CD14-positive monocyte (primary cell): Measurements from ENCODE around the gene CCNL2. TPM values are rescaled to one million over a fixed set of nuclear protein-coding genes. Genes with fewer than 3 reads are reported as not detected.

Source experiments
- DNase-seq, 3 donors: peaks; one replicate each; pipeline ENCODE4 v3.0.0-alpha.2; 2011 to 2022
- H2AFZ ChIP-seq: 2 replicates; pipeline ENCODE4 v1.6.0; 2012; ENCODE audit warnings: mild to moderate bottlenecking, low read depth, low read length, inconsistent platforms; ENCODE audit not compliant: insufficient read depth, poor library complexity, severe bottlenecking
- H3K27ac ChIP-seq, 2 donors: 1 replicate in 1 of 2; 2 replicates in 1 of 2; pipeline ENCODE4 v1.5.1; 2012 to 2013; ENCODE audit warnings: low read length in 2 of 2, control low read depth in 1 of 2, inconsistent platforms in 1 of 2, low read depth in 1 of 2, mild to moderate bottlenecking in 1 of 2
- H3K27me3 ChIP-seq, 2 donors: one replicate each; pipeline versions ENCODE4 v1.6.0 to v1.6.1; 2011 to 2013; ENCODE audit warnings: low read length in 2 of 2; ENCODE audit not compliant: control insufficient read depth in 2 of 2, insufficient read depth in 2 of 2
- H3K36me3 ChIP-seq, 2 donors: replicated peaks in 1 of 2; 1 replicate in 1 of 2; 2 replicates in 1 of 2; pipeline versions ENCODE4 v1.5.1 to v1.6.1; 2012 to 2013; ENCODE audit warnings: low read length in 2 of 2, control low read depth in 1 of 2, inconsistent platforms in 1 of 2, mild to moderate bottlenecking in 1 of 2; ENCODE audit not compliant: insufficient read depth in 2 of 2, control insufficient read depth in 1 of 2
- H3K4me1 ChIP-seq, 2 donors: 1 replicate in 1 of 2; 2 replicates in 1 of 2; pipeline versions ENCODE4 v1.5.1 to v1.6.1; 2012 to 2013; ENCODE audit warnings: low read length in 2 of 2, control low read depth in 1 of 2, inconsistent platforms in 1 of 2, mild to moderate bottlenecking in 1 of 2, moderate library complexity in 1 of 2; ENCODE audit not compliant: insufficient read depth in 2 of 2, control insufficient read depth in 1 of 2
- H3K4me2 ChIP-seq: replicated peaks from 2 replicates; pipeline ENCODE3; 2012; ENCODE audit warnings: low read length, moderate library complexity, mild to moderate bottlenecking; ENCODE audit not compliant: poor library complexity, severe bottlenecking; ENCODE audit errors: extremely low read depth
- H3K4me3 ChIP-seq, 3 experiments: fragments of 200-600 bp in 1 of 3; sonication (generic) in 1 of 3; replicated peaks in 1 of 3; 1 replicate in 2 of 3; 2 replicates in 1 of 3; pipeline ENCODE4 v1.5.1; 2011 to 2013; ENCODE audit warnings: low read length in 3 of 3, mild to moderate bottlenecking in 3 of 3, control low read depth in 2 of 3, low read depth in 2 of 3, inconsistent platforms in 1 of 3, moderate library complexity in 1 of 3
- H3K79me2 ChIP-seq: 2 replicates; pipeline ENCODE4 v1.6.0; 2012; ENCODE audit warnings: mild to moderate bottlenecking, control low read depth, inconsistent platforms, low read length, moderate library complexity; ENCODE audit not compliant: insufficient read depth
- H3K9ac ChIP-seq: 2 replicates; pipeline ENCODE4 v1.6.0; 2017; ENCODE audit warnings: low read length, mild to moderate bottlenecking; ENCODE audit not compliant: insufficient read depth, poor library complexity, severe bottlenecking
- H3K9me3 ChIP-seq, 2 donors: replicated peaks in 1 of 2; 1 replicate in 1 of 2; 2 replicates in 1 of 2; pipeline versions ENCODE4 v1.5.1 to v1.6.1; 2012 to 2013; ENCODE audit warnings: low read length in 2 of 2, control low read depth in 1 of 2; ENCODE audit not compliant: control insufficient read depth in 1 of 2, insufficient read depth in 1 of 2
- H4K20me1 ChIP-seq: 2 replicates; pipeline ENCODE4 v1.6.0; 2012; ENCODE audit warnings: mild to moderate bottlenecking, low read length, control low read depth, moderate library complexity; ENCODE audit not compliant: insufficient read depth
- H3K27ac Mint-ChIP-seq, 7 donors: one replicate each; pipeline ENCODE4 v1.8.0; 2020; ENCODE audit warnings: mild to moderate bottlenecking in 7 of 7, mixed read lengths in 7 of 7, moderate library complexity in 6 of 7, inconsistent platforms in 2 of 7
- H3K27me3 Mint-ChIP-seq, 3 donors: one replicate each; pipeline ENCODE4 v1.8.0; 2021 to 2022; ENCODE audit warnings: low read depth in 3 of 3, mild to moderate bottlenecking in 3 of 3, mixed read lengths in 3 of 3, moderate library complexity in 3 of 3, inconsistent platforms in 1 of 3
- H3K36me3 Mint-ChIP-seq, 2 donors: one replicate each; pipeline ENCODE4 v1.8.0; 2020; ENCODE audit warnings: mixed read lengths in 2 of 2, inconsistent platforms in 1 of 2, mild to moderate bottlenecking in 1 of 2
- H3K4me1 Mint-ChIP-seq: one replicate; pipeline ENCODE4 v1.8.0; 2020; ENCODE audit warnings: mild to moderate bottlenecking, mixed read lengths
- H3K4me3 Mint-ChIP-seq, 2 donors: one replicate each; pipeline ENCODE4 v1.8.0; 2020; ENCODE audit warnings: mild to moderate bottlenecking in 2 of 2, mixed read lengths in 2 of 2, moderate library complexity in 1 of 2
- H3K9me3 Mint-ChIP-seq, 7 donors: one replicate each; pipeline ENCODE4 v1.8.0; 2020 to 2022; ENCODE audit warnings: mixed read lengths in 7 of 7, mild to moderate bottlenecking in 6 of 7, moderate library complexity in 6 of 7, inconsistent platforms in 2 of 7
- WGBS: methylation state at CpG from one replicate; pipeline ENCODE4 v1.1.5; 2013; ENCODE audit warnings: missing lambda C conversion rate; ENCODE audit not compliant: insufficient coverage; 5-methylcytosine and 5-hydroxymethylcytosine counted together
- intact Hi-C, 2 donors: fragments of 100-400 bp; cut with micrococcal nuclease; formaldehyde crosslinking; loops; one replicate each; pipeline versions ENCODE4 v1.15.0 to v1.15.1; 2023
- polyA plus RNA-seq, 3 donors: library from polyadenylated mRNA; depleted of rRNA in 1 of 3; unstranded in 2 of 3; stranded (reverse) in 1 of 3; fragments of 300-500 nt in 2 of 3; fragments of >200 nt in 1 of 3; fragmentation: Illumina TruSeq in 2 of 3; gene quantifications; 1 replicate in 2 of 3; 2 replicates in 1 of 3; pipeline ENCODE4 v1.2.3, GENCODE V29; 2012 to 2021
- TF ChIP-seq, protein P1 (sequence below): fragments of 200-600 bp; IDR thresholded peaks from one replicate; pipeline ENCODE4 v1.8.0; 2022; ENCODE audit warnings: antibody characterized with exemption, mild to moderate bottlenecking

CCNL2 gene
- polyA plus RNA-seq, 3 donors: 8.6 to 178 (median 10.4) TPM

DNA sequence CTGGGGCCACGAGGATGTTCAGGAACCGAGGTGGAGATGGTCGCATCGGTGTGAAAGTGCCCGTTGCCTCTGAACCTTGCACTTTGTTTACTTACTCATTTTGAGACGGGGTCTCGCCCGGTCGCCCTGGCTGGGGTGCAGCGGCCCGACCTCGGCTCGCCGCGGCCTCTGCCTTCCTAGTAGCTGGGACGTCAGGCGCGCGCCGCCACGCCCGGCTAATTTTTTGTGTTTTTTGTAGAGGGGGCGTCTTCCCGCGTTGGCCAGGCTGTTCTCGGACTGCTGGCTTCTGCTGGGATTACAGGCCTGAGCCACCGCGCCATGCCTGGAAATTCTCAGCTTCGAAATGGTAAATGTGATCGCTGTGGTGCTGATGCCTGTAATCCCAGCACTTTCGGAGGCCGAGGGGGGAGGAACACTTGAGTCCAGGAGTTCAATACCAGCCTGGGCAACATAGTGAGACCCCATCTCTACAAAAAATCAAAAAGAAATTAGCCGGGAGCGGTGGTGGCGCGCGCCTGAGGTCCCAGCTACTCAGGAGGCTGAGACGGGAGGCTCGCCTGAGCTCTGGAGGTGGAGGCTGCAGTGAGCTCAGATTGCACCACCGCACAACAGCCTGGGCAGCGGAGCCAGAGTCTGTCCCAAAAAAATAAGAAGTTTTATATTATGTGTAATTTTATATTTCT, 8.6 kb upstream of the CCNL2 start:
- intact Hi-C loops: no loop called here
- Histone ChIP-seq H3K4me1 (peaks cover 17 to 23% of the 10 kb centered on the region in 2 donors), H3K4me2 (peak overlapping the region; percentile 95), H3K27me3 (no peaks in the 10 kb centered on the region), H3K79me2 (peaks cover 44% of the 10 kb centered on the region), H3K4me3 (peak overlapping the region; percentile 73 to 99 (median 73)), H3K9ac (peak overlapping the region; percentile 96), H3K9me3 (peaks cover 10 to 14% of the 10 kb centered on the region in 2 donors), H3K27ac (peak overlapping the region; percentile 40 to 94), H4K20me1 (peaks cover 11% of the 10 kb centered on the region), H3K36me3 (peaks cover 23 to 30% of the 10 kb centered on the region in 2 donors), H2AFZ (peak overlapping the region; percentile 88)
- TF ChIP-seq, protein P1, sequence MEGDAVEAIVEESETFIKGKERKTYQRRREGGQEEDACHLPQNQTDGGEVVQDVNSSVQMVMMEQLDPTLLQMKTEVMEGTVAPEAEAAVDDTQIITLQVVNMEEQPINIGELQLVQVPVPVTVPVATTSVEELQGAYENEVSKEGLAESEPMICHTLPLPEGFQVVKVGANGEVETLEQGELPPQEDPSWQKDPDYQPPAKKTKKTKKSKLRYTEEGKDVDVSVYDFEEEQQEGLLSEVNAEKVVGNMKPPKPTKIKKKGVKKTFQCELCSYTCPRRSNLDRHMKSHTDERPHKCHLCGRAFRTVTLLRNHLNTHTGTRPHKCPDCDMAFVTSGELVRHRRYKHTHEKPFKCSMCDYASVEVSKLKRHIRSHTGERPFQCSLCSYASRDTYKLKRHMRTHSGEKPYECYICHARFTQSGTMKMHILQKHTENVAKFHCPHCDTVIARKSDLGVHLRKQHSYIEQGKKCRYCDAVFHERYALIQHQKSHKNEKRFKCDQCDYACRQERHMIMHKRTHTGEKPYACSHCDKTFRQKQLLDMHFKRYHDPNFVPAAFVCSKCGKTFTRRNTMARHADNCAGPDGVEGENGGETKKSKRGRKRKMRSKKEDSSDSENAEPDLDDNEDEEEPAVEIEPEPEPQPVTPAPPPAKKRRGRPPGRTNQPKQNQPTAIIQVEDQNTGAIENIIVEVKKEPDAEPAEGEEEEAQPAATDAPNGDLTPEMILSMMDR: no peak
- Mint-ChIP-seq H3K27me3 (peaks cover 0 to 2% (median 0%) of the 10 kb centered on the region in 3 donors), H3K36me3 (peaks cover 26 to 40% of the 10 kb centered on the region in 2 donors), H3K4me1 (peaks cover 21% of the 10 kb centered on the region), H3K27ac (peak overlapping the region; percentile 35 to 84 (median 80)), H3K4me3 (peak overlapping the region; percentile 84), H3K9me3 (peaks cover 9 to 22% (median 14%) of the 10 kb centered on the region in 7 donors)
- DNase-seq: peak in 1 of 3 donors; percentile 16
- 8% methylated on average over 34 of the region's 41 CpGs for WGBS

DNA sequence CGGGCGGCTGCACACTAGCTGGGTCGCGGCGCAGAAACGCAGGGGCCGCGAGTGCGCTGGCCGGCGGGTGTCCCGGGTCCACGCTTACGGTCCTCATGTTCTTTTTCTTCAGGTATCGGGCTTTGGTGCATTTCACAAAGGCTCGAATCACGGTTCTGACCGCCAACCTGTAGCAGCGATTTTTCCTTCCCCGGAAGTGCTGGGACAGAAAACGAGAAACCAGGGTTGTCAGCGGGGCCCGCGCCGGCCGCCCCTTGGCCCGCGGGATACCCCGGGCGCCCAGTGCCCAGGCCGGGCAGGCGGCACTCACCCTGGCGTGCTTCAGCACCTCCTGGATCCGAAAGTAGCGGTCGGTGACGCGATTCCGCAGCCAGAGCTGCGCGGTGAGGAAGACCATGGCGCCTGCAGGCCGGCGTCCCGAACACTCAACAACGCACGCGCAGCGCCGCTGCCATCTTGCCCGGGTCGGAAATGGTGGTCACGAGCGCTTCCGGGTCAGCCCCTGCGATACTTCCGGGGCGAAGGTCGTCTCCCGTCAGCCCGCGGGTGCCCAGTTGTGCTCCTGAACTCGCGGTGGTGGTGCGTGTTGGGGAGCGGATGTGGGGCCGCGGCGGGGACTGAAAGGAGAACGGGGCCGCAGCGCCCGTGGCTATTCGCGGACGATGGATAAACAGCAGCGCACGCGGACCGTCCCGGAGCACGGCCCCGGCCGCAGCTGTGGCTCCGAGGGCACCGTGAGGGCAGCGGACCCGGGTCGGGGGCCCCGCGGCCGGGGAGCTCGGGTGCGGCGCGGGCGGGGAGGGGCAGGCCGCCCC, 7.9 kb upstream of the CCNL2 start, which contains the start of gene MRPL20:
TSS of gene MRPL20 (minus strand) at position 473 of the 815 bp plus-strand sequence. CDS start at position 397, 76 bp downstream.
- Mint-ChIP-seq H3K4me1 (peaks cover 21% of the 10 kb centered on the region), H3K27ac (peak within 1 kb of the TSS; percentile 80 to 95 (median 86)), H3K27me3 (peaks cover 0 to 2% (median 0%) of the 10 kb centered on the region in 3 donors), H3K36me3 (peaks cover 31 to 47% of the 10 kb centered on the region in 2 donors), H3K4me3 (peak within 1 kb of the TSS; percentile 84 to 91), H3K9me3 (peaks cover 1 to 14% (median 7%) of the 10 kb centered on the region in 7 donors)
- under 1% methylated on average over 97 of the region's 98 CpGs for WGBS
- peak within 1 kb of the TSS; percentile 95 for H3K4me2 ChIP-seq
- intact Hi-C loops: loop anchor here in 1 of 2 donors (1.0 kb wide), 1 partner anchor 9 kb away; no protein-coding TSS in a partner anchor
- peaks cover 51% of the 10 kb centered on the region for H3K79me2 ChIP-seq
- TF ChIP-seq, protein P1: no peak
- H3K36me3 ChIP-seq: peaks cover 29 to 37% of the 10 kb centered on the region in 2 donors
- DNase-seq: peak; percentile 94 to 95 (median 94)
- peak within 1 kb of the TSS; percentile 96 for H3K9ac ChIP-seq
- H3K4me3 ChIP-seq: peak within 1 kb of the TSS; percentile 73 to 99 (median 73)
- H3K27ac ChIP-seq: peak within 1 kb of the TSS; percentile 51 to 94
- H4K20me1 ChIP-seq: peaks cover 17% of the 10 kb centered on the region
- peaks cover 5 to 9% of the 10 kb centered on the region in 2 donors for H3K9me3 ChIP-seq
- H3K27me3 ChIP-seq: no peaks in the 10 kb centered on the region
- H2AFZ ChIP-seq: peak within 1 kb of the TSS; percentile 88
- H3K4me1 ChIP-seq: peaks cover 17 to 23% of the 10 kb centered on the region in 2 donors
